Left lung (tissue), 10 donors: ENCODE data around the gene STRN3. TPM values are rescaled to one million over a fixed set of nuclear protein-coding genes. Genes with fewer than 3 reads are reported as not detected.
A peak's percentile ranks its signal among the peaks of the same experiment; 100 is the strongest.
"Not testable (repeated sequence)": the region's sequence is repeated elsewhere in the genome, so short reads cannot be mapped to it uniquely, and the experiment has no call there.

Experiments used
- ATAC-seq: fragments of 200-7000 bp; cut with Tn5 transposase; one replicate; pipeline ENCODE4 v1.9.1; 2020; ENCODE audit warnings: moderate library complexity
- DNase-seq, 4 donors: peaks; one replicate each; pipeline ENCODE4 v3.0.0-alpha.2; 2013 to 2020
- H3K27ac ChIP-seq, 2 donors: fragments of 200-600 bp; sonication (generic) in 1 of 2; one replicate each; pipeline versions ENCODE4 v1.5.0 to v1.8.0; 2020 to 2021
- H3K27me3 ChIP-seq, 2 donors: fragments of 200-600 bp; sonication (generic) in 1 of 2; one replicate each; pipeline versions ENCODE4 v1.5.0 to v1.8.0; 2020 to 2021
- H3K36me3 ChIP-seq, 2 donors: fragments of 200-600 bp; sonication (generic) in 1 of 2; one replicate each; pipeline versions ENCODE4 v1.5.0 to v1.8.0; 2020 to 2021
- H3K4me1 ChIP-seq, 2 donors: fragments of 200-600 bp; one replicate each; pipeline ENCODE4 v1.8.0; 2021
- H3K4me3 ChIP-seq, 2 donors: fragments of 200-600 bp; sonication (generic) in 1 of 2; one replicate each; pipeline versions ENCODE4 v1.5.0 to v1.8.0; 2020 to 2021; ENCODE audit warnings: mild to moderate bottlenecking in 1 of 2
- H3K9me3 ChIP-seq, 2 donors: fragments of 200-600 bp; sonication (generic) in 1 of 2; one replicate each; pipeline versions ENCODE4 v1.5.0 to v1.8.0; 2020 to 2021
- CTCF ChIP-seq, 2 donors: fragments of 200-600 bp; sonication (generic) in 1 of 2; IDR thresholded peaks; one replicate each; pipeline versions ENCODE4 v1.5.0 to v1.8.0; 2021; ENCODE audit warnings: antibody characterized with exemption in 2 of 2
- intact Hi-C, 2 donors: fragments of 100-400 bp; cut with DNase I; formaldehyde crosslinking; loops; one replicate each; pipeline versions ENCODE4 v1.11.2 to v1.14.2; 2022
- polyA plus RNA-seq, 6 donors: library from polyadenylated mRNA; unstranded; fragments of 120-200 nt; gene quantifications; one replicate each; pipeline ENCODE4 v1.2.1, GENCODE V29; 2013; ENCODE audit not compliant: insufficient read length in 6 of 6
- total RNA-seq, 2 donors: library from RNA; stranded (reverse); fragmentation: NEBNext Ultra II Directional; extraction: Animal tissue kit (Norgen Biotek cat#: 25700); gene quantifications; one replicate each; pipeline ENCODE4 v1.2.1, GENCODE V29; 2021
- donor health status: DM: no; HTN: yes; CAD: no.
- donor health status: DM: no; HTN: no; CAD: no.

The STRN3 gene
- total and polyA plus RNA-seq, 8 donors: 31.7 to 54.7 (median 46.5) TPM

- intact Hi-C loops: no loop called here
- H3K27ac ChIP-seq: peak overlapping the region in 1 of 2 donors; percentile 70
- TF ChIP-seq CTCF (IDR thresholded peaks at IDR 0.05): no peak
- H3K4me1 ChIP-seq: peaks cover 5 to 21% of the 10 kb centered on the region in 2 donors
- H3K9me3 ChIP-seq: no peaks in the 10 kb centered on the region
- ATAC-seq (no peak), DNase-seq (no peak)
- no peaks in the 10 kb centered on the region for H3K27me3 ChIP-seq
- peaks cover 0 to 3% of the 10 kb centered on the region in 2 donors for H3K36me3 ChIP-seq
- no peak overlapping the region for H3K4me3 ChIP-seq
These were observed 43.2 kb upstream of the STRN3 start for GRCh38 chr14:31069343-31069742.

GRCh38 chr14:31068235-31068634 lies 42.1 kb upstream of the STRN3 start:
- H3K27me3 ChIP-seq: no peaks in the 10 kb centered on the region
- intact Hi-C loops: no loop called here
- H3K4me1 ChIP-seq: peaks cover 5 to 21% of the 10 kb centered on the region in 2 donors
- DNase-seq: no peak
- H3K27ac ChIP-seq: peak overlapping the region; percentile 66 to 70
- peaks cover 0 to 3% of the 10 kb centered on the region in 2 donors for H3K36me3 ChIP-seq
- ATAC-seq: peak; percentile 91
- TF ChIP-seq CTCF (IDR thresholded peaks at IDR 0.05): no peak
- H3K4me3 ChIP-seq: no peak overlapping the region
- H3K9me3 ChIP-seq: no peaks in the 10 kb centered on the region

DNA sequence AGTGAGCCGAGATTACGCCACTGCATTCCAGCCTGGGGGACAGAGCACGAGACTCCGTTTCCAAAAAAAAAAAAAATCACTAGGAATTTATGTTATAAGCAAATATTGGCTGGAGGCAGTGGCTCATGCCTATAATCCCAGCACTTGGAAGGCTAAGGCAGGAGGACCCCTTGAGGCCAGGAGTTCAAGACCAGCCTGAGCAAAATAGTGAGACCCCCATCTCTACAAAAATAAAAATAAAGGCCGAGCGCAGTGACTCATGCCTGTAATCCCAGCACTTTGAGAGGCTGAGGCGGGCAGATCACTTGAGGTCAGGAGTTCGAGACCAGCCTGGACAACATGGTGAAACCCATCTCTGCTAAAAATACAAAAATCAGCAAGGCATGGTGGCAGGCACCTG lies 36.7 kb upstream of the STRN3 start:
- H3K4me3 ChIP-seq, H3K36me3 ChIP-seq, H3K27me3 ChIP-seq, DNase-seq, ATAC-seq, H3K27ac ChIP-seq, H3K9me3 ChIP-seq, intact Hi-C loops: not testable (repeated sequence)
- peaks cover 12 to 17% of the 10 kb centered on the region in 2 donors for H3K4me1 ChIP-seq

GRCh38 chr14:31060253-31060875 lies 34.2 kb upstream of the STRN3 start:
- TF ChIP-seq CTCF (IDR thresholded peaks at IDR 0.05): no peak
- intact Hi-C loops: no loop called here
- DNase-seq (no peak), ATAC-seq (peak; percentile 55)
- Histone ChIP-seq H3K27ac (no peak overlapping the region), H3K36me3 (no peaks in the 10 kb centered on the region), H3K4me3 (no peak overlapping the region), H3K9me3 (no peaks in the 10 kb centered on the region), H3K27me3 (no peaks in the 10 kb centered on the region), H3K4me1 (peaks cover 8 to 12% of the 10 kb centered on the region in 2 donors)

DNA sequence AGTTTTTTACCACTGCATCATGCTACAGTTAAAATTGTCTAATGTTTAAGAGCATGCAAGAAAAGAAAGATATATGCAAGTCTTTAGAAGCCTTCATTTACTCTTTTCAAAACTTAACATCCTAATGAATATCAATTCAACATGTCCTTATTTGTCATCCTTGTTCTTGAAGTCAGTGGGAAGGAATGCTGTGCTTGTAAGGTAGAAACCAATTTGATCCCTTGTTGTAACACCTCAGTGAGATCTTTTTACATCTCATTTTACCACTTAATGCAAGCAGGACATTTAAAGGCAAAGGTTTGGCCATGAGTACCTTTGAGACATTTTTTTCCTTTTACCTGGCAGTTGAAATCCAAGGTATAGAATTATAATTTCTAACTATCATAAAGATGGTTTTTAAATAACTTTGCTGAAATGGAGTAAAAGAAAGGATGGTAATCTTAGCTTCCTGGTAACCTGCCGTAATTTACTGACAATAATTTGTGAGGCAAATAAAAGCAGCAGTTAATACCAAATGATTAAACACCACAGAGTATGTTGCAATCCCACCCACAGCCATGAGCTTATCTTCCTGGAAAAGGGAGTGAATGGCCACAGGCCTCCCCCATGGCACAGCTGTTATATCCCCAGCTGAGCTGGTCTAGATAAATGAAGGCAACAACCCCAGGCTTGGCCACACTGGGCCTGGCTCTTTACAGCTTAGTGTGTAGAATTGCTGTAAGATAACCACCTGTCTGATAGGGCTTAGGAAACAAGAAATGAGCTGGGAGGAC lies 33.2 kb upstream of the STRN3 start:
- intact Hi-C loops: no loop called here
- peak; percentile 65 for ATAC-seq
- Histone ChIP-seq H3K27me3 (no peaks in the 10 kb centered on the region), H3K4me3 (no peak overlapping the region), H3K36me3 (no peaks in the 10 kb centered on the region), H3K9me3 (no peaks in the 10 kb centered on the region), H3K4me1 (peaks cover 8 to 12% of the 10 kb centered on the region in 2 donors), H3K27ac (peak overlapping the region; percentile 7 to 26)
- DNase-seq: peak in 2 of 4 donors; percentile 28 to 46
- no peak for TF ChIP-seq CTCF (IDR thresholded peaks at IDR 0.05)
